Epithelial cell of prostate (primary cell): ENCODE results near the gene RNH1.
A peak's percentile ranks its signal among the peaks of the same experiment; 100 is the strongest.

Experiments
- DNase-seq: peaks from one replicate; pipeline ENCODE4 v3.0.0-alpha.2; 2011; ENCODE audit warnings: low read depth, low spot score
- H3K27ac ChIP-seq: fragments of 450-650 bp; 2 replicates; pipeline ENCODE4 v1.5.1; 2017; ENCODE audit warnings: mild to moderate bottlenecking

Gene RNH1

DNA sequence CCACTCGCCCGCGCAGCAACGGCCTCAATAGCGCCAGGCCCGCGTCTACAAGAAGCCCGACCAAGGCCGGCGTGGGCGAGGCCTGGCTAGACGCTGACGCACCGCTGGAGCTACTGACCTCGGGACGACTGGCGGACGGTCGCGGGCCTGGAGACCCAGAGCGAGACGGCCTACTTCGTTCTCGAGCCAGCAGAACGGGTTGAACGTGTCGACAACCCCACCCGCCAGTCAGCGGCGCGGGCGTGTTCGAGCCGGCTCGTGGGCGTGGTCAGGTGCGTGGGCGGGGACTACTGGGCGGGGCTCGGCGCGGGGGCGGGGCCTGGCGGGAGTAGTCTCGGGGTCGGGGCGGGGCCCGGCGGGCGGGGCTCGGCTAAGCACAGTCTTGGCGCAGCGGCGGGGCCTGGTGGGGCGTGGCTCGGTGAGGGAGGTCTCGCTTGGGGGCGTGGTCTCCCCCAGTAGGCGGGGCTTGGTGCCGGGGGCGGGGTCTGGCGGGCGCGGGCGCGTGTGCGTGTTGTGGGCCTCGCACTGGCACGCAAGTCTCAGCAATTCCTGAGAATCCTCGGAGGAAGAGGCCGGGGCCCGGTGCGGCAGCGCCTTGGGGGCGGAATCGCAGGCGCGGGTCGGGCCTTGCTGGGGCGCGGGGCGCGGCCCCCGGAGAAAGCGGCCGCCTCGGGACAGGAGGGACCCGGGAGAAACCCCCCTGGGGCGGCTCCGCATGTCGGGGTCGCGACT, at the start of gene RNH1:
TSS of gene RNH1 (minus strand) at position 248 of the 732 bp plus-strand sequence. CDS start 5,080 bp downstream, outside the sequence.
- DNase-seq = peak; percentile 82
- H3K27ac ChIP-seq = peak within 1 kb of the TSS; percentile 100

DNA sequence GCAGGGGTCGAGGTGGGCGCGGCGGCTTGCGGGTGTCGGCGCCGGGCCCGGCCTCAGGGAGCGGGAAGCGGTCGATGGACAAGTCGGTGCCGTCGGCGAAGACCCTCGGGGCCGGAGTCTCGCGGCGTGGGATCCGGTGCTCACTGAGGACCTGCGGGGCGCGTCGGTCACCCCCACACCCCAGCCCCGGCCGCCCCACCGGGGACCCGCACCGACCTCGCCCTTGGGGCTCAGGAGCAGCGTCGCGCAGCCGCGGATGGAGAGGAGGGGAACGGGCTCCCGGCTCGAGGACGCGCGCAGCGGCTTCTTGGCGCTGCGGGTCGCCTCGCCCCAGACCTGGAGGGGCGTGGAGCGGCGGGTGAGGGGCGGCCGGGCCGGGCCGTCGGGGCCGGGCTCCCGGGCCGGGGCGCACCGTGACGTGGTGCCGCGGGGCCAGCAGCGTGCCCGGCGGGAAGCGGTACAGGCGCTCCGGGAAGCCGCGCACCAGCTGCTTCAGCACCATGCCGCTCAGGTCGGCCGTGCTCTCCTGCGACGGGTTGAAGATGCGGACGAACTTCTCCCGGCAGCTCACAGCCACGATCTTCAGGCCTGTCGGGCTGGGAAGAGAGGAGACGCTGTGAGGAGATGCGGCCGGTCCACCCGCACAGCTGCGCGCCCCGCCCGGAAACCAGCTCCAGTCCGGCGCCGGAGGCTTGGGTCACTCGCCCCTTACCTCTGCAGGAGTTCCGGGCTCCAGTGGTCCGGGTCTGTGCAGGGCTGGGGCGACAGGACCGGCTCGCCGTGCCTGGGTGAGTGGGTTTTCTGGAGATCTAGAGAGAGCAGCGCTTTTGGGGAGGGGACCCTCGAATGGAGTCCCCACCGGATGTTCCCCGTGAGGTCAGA, 49.0 kb upstream of the RNH1 start:
- no peak for DNase-seq
- no peak overlapping the region for H3K27ac ChIP-seq

DNA sequence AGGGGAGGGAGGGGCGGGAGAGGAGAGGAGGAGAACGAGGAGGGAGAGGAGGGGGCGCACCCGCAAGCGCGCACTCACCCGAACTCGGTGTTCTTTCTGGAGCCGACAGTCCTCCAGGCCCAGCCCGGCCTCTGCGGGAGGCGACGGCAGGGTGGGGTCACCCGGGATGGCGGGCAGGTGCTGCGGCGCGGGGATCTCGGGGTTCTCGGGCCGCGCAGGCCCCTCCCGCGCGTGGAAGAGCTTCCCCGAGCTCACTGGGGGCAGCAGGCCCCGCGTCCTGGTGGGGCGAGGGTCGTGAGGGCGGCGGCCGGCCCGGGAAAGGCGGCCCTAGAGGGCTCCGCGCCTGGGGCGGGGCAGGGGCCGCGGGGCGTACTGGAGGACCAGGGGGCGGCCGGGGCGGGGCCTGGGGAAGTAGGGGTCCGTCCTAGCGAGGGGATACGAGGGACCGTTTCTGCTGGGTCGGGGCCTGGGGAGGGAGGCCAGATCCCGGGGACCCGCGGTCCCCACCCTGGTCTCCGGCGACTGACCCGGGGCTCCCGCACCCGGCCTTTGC, 48.3 kb upstream of the RNH1 start:
- H3K27ac ChIP-seq = no peak overlapping the region
- no peak for DNase-seq

DNA sequence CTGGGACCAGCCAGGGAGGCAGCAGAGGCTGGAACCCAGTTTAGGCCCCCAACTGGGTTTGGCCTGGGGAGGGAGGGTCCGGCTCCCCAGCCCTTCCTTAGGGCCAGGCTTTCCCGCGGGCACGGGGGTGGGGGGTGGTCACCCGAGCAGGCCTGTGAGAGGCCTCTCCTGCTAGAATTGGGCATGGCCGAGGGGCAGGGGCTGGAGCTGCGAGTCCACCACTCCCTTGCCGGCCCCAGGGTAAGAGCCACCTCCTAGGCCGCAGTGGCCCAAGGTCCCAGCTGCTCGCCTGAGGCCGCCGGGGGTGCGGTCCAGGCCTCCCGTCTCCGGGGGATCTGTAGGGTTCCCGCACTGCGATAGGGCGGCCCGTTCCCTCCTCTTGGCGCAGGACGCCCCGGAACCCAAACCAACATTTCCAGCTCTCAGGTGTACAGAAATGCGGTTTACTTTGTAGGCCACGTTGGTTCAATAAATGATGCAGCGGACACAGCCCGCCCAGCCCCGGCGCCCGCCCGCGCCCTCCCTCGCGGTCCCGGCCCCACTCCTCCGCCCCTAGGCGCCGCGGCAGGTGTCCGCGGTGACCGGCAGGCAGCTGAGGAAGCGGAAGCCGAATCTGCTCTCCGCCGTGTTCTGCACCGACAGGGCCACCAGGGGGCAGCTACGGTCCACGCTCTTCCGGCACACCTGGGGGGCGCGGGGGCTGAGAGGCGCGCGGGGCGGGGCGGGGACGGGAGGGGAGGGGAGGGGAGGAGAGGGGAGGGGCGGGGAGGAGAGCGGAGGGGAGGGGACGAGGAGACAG, 47.6 kb upstream of the RNH1 start:
- no peak for DNase-seq
- no peak overlapping the region for H3K27ac ChIP-seq

DNA sequence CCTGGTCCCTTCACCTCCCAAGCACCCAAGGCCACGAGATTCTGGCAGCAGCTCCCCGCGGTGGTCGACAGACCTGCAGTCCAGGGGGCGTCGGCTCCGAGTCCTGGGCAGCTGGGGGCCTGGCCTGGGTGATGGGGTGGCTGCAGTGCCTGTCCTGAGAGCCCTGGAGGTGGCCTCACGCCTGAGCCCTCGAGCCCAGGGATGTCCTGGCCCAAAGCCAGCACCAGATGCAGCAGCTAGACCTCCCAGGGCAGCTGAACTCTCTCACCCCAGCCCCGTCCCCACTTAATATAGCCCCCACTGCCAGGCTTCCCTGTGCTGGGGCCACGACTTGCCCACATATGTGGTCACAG, 46.9 kb upstream of the RNH1 start:
- no peak overlapping the region for H3K27ac ChIP-seq
- no peak for DNase-seq

DNA sequence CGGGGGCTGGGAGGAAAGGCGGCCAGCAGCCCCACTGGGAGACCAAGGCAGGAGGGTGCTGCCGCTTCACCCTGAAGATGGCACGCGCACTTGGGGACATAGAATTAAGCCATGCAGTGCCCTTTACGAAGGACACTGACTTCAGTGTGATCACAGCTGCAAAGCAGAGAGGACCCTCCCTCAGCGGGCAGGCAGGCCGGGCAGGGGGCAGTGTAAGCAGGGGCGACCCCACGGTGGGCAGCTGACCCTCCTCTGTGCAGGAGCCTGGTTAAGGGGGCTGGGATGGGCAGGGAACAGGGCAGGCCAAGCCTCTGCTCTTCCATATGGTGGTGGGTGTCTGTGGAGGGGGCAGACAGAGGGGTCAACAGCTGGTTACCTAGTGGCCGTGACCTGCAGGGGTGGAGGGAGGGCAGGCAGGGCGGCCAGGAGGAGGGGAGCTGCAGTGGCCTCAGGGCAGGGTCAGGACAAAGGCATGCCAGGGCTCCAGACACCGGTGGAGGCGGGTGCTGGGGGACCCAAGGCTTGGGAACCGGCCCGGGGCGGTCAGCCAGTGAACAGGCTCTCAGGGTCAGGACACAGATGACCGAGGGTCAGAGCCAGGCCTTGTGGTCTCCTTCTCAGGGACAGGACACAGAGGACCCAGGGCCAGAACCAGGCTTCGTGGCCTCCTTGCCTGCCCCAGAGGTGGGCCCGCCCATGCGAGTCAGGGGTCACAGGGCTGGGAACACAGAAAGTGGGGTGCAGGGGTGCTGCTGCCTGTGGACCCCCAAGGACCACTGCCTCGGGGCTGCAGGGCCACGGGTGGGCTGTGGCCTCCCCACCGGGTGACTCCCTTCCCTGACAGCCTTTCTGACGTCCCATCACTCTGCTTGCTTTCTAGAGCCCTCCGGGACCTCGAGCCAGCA, 46.3 kb upstream of the RNH1 start:
- no peak overlapping the region for H3K27ac ChIP-seq
- no peak for DNase-seq

DNA sequence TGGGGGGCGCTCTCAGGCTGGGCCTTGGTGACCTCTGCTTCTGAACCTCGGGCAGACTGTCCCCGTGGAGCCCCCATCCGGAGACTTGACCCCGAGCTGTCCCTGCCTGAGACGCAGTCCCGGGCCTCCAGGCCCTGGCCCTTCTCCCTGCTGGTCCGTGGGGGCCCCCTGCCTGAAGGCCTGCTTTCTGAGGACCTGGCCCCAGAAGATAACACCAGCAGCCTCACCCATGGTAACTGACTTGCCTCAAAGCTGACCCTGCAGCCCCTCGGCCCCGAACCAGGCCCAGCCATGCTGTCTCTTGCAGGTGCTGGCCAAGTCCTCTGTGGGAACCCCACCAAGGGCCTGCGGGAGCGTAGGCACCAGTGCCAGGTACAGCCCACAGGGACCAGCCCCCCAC, 44.6 kb upstream of the RNH1 start:
- no peak for DNase-seq
- no peak overlapping the region for H3K27ac ChIP-seq

DNA sequence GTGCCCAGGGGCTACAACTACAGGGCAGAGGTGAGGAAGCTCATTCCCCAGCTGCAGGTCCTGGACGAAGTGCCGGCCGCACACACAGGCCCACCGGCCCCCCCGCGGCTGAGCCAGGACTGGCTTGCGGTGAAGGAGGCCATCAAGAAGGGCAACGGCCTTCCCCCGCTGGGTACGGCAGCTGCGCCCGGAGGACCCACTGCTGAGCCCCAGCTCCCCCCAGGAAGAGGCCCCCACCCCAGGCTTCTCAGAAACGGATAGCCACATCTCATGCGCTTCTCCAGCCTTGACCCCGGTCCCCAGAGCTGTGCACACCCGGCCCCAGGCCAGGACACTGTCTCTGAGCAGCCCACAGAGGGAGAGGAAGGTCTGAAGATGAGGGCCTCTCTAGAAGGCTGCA, 44.1 kb upstream of the RNH1 start:
- no peak overlapping the region for H3K27ac ChIP-seq
- DNase-seq = no peak

DNA sequence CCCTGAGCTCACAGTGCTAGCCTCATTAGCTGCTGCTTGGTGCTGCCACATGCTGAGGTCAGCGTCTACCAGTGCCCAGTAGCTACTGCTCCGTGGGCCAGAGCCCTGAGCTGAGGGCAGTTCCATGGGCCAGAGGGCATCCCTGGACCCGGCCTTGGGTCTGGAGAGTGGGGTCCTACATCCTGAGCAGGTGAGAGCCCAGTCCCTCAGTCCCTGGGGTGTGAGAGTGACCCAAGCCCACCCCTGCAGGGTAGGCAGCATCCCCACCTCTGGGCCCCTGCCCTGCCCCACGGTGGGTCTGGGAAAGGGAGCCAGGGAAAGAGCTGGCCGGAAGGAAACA, 43.7 kb upstream of the RNH1 start:
- DNase-seq = no peak
- H3K27ac ChIP-seq = no peak overlapping the region

DNA sequence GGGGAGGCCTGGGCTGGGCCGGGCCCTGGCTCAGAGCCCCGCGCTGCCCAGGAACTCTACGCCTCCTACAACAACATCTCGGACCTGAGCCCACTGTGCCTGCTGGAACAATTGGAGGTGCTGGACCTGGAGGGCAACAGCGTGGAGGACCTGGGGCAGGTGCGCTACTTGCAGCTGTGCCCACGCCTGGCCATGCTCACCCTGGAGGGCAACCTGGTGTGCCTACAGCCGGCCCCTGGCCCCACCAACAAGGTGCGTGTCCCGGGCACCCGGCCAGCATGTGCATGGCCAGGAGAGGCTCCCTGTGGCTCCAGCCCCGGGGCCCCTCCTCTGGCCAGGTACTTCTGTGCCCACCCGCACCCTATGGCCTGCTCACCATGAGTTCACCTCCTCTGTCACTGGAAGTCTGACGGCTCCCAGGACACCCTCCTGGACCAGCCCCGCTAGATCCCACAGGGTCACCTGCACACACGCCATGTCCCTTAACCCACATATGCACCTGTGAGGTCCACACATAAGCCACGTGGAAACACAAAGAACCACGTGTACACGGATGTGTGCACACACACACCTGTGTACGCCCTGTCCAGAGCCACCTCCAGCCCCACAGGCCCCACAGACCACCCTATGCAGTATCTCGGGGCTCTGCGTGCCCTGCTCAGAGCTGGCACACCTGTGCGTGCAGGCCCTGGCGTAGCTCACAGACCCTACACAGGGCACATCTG, 43.1 kb upstream of the RNH1 start:
- DNase-seq = no peak
- H3K27ac ChIP-seq = no peak overlapping the region

DNA sequence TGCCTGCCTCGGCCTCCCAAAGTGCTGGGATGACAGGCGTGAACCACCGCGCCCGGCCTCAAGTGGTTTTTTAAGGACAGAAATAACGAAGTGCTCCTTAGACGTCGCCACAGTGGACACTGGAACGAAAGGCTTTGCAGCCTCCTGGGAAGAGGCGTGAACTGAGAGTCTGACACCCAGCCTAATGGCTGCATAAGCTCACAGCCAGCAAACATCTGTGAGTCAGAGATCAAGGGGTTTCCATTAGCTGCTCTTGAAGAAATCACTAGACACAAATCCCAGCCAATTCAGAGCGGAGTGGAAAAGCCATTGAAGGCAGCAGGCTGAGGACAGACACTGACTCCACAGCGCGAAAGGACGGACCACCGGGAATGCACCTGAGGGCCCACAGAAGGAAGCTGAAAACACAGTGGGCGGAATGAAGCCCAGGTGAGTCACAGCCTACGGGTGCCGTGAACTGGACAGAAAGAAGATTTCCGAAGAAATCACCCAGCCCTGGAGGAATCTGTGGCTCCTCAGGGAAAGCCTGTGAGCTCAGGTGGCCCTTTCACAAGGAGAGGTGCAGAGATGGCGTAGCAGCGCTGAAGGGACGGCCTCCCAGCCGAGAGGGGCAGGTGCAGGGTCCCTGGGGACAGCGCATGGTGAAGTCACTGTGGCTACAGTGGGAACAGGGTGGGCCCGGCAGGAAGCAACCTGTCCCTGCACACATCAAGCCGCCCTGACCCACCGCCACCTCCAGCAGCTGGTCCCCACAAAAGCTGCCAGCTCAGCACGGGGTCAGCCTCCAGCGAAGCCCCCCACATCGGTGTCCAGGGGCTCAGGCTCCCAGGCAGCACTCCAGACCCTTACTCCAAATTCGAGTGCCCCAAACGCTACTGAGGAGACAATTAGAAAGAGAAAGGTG, 41.9 kb upstream of the RNH1 start:
- no peak overlapping the region for H3K27ac ChIP-seq
- DNase-seq = no peak

DNA sequence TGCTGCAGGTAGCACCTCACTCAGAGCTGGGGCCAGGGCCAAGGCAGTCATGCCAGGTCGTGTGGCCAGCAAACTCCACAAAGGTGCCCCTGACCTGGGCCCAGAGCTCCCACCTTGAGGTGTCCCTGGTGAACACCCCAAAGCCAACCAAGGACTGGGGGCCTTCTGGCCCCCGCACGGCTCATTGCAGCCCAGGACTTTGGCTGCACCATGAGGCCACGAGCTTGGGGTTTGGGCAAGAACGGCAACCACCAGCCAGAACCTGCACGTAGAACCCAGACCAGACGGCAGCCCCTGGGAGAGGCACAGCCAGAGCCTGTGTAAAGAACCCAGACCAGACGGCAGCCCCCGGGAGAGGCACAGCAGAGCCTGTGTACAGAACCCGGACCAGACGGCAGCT, 38.1 kb upstream of the RNH1 start:
- no peak for DNase-seq

DNA sequence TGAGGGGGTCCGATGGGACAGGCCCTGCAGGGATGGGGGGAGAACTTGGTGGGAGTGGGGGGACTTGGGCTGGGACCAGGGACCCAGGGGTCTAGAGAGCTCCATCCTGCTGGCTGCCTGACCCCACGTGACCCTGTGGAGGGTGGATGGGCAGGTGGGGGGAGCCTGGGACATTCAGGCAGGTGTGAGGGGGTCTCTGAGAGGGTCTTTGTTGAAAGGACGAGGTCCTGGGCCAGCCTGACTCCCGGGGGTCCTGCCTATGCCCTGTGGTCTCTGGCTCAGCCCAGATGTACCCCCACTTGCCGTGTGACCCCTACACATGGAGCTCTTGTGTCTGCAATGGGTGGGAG, 37.8 kb upstream of the RNH1 start:
- no peak for DNase-seq
- no peak overlapping the region for H3K27ac ChIP-seq

More for the DNA sequence above, 38.1 kb upstream of the RNH1 start:
- no peak overlapping the region for H3K27ac ChIP-seq

DNA sequence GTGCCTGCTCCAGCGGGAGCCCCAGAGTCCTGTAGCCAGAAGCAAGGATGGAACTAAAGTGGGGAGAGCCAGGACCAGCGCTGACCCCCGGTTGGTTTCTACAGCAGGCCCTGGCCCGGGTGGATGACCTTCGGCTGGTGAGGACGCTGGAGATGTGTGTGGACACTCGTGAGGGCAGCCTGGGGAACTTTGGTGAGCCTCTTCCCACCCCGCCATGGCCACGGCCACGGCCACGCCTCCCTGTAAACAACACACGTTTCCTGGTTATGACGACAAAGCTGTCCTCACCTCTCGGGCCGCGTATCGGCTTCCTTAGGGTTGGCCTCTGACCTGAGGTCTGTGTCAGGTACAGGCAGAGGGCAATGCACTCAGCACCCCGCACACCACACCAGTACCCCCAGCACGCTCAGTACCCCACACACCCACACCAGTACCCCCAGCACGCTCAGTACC, 34.4 kb upstream of the RNH1 start:
- no peak overlapping the region for H3K27ac ChIP-seq
- DNase-seq = no peak

DNA sequence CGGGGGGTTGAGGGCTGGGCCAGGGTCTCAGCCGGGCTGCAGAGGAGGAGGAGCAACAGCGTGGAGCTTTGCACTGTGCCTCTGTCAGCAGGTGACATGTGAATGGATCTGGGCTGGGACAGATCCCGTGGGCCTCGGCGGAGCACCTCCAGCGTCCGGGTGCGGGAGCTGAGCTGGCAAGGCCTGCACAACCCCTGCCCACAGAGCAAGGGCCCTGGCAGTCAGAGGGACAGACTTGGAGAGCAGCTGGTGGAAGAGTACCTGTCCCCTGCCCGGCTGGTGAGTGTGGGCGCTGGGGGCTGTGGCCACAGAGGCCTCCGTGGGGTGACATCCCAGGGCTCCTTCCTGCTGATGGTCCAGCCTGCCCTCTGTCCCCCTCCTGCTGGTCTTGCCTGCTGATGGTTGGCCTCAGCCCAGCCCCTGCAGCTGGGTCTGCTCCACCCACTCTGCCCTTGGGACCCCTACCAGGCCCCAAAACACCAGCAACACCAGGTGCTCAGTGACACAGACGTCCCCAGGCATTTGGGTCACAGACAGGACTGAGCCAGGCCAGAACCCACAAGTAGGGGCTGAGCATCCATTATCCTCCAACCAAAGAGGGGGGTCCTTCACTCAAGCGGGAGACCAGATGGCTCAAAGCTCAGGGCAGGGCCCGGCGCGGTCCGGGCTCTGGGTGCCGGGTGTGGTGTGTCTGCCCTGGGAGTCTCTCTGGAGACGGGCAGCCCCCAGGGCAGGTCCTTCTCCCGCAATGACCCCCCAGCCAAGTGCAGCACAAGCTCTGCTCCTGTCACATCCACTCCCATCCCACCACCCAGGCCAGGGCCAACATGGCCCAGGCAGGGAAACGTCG, 33.8 kb upstream of the RNH1 start:
- H3K27ac ChIP-seq = no peak overlapping the region
- no peak for DNase-seq

DNA sequence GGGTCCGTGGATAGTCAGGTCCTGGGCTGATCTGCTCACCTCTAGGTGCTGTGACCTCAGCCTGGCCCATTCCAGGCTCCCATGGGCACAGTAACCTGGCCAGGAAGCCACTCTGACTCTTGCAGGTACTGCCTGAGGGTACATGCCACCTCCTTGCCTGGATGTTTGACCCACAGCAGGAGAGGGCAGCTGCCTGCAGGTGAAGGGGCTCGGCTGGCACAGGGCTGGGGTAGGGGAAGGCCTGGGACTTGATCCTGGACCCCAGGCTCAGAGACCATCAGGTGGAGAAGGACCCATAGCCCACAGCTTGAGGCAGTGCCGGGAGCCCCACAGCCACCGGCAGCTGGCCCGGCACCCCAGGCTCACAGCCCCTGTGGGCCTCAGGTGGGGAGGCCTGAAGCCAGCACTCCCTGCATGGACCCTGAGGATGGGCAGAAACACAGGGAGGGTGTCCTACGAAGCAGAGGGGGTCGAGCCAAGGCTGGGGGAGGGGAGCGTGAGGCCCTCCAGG, 33.0 kb upstream of the RNH1 start:
- no peak overlapping the region for H3K27ac ChIP-seq
- no peak for DNase-seq

DNA sequence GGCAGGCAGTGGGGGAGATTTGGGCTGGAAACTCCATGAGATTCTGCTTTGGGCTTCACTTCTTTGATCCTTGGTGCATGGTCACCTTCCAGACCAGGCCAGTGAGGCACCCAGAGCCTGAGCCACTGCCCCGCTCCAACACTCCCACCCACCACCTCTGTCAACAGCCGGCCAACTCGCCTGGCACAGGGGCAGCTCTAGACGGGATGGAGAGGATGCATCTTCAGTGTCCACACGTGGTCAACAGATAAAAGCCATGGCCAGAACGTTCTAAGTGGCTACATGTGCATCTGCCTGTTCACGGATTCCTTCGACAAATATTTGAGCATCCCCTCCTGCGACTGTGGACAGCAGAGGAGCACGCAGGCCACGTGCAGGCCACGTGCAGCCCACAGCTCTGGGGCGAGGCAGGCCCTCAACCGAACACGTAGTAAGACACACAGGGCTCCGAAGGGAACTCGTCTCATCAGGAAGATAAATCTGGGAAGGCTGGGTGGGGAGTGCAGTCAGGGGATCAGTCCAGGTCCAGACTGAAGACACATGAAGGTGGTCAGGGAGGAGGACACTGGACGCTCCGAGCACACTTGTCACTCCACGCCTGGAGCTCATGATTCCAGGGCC, 31.5 kb upstream of the RNH1 start:
- no peak for DNase-seq
- H3K27ac ChIP-seq = no peak overlapping the region
